SKM-1 treated with dmso at 0.1 percent for 144 hours (cell line): ENCODE data around the gene ZNF593OS.

Experiments used
- DNase-seq: peaks from one replicate; lab custom pipeline; 2025; ENCODE audit not compliant: unreplicated experiment; lab: John Stamatoyannopoulos, UW

ZNF593OS gene

GRCh38 chr1:26171084-26172072 lies at the start of gene ZNF593OS:
Gene ZNF593OS (minus strand): TSS chr1:26171832. CDS start chr1:26171661, 171 bp downstream.
- no peak for DNase-seq

GRCh38 chr1:26221094-26221493 lies 49.5 kb upstream of the ZNF593OS start:
- DNase-seq = no peak

DNA sequence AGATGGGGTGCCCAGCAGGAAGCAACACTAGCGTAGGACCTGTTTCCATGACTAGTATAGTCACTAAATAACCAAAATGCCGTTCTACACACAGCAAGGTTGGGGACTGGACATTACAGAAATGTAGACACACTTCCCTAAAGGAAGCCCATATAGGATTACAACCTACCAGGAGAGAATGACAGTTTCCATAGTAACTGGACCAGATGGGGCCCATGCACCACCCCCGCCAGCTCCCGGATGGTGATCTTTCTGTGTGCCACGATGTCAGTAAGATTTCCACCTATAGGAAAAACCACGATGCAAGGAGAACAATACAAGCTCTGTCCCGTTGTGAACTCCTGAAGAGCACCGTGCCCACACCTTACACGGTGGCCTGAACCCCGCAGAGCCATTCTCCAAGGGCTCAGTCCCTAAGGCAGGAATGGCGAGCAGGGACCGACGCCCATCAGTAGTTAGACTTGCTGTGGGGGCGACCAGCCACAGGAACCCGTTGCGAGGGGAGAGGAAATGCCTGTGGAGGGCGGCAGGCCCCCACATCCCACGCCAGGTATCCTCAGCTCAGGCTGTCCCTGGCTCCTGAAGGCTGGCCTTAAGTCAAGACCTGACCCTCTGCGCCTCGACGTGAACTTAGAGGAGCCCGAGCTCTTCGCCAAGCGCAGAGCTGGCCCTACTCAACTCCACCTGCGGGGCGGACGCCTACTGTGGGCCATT lies 48.7 kb upstream of the ZNF593OS start:
- DNase-seq = no peak

GRCh38 chr1:26218906-26219494 lies 47.4 kb upstream of the ZNF593OS start:
- no peak for DNase-seq

DNA sequence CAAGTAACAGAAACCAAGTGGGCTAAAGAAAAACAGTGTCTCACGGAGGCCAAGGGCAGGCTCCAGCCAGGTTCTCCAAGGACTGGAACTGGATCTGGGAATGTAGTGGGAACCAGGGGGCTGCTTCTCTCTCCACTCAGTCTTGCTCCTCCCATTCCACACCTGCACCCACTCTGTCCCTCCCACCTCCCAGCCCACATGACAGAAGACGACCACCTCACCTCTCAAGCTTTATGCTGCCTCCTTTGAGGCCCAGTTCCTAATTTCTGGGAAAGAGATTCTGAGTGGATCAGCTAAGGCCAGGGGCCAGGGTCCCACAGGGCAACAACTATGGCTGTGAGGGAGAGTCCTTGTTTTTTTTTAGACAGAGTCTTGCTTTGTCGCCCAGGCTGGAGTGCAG lies 43.6 kb upstream of the ZNF593OS start:
- no peak for DNase-seq

GRCh38 chr1:26213335-26213905 lies 41.8 kb upstream of the ZNF593OS start:
- DNase-seq = no peak

DNA sequence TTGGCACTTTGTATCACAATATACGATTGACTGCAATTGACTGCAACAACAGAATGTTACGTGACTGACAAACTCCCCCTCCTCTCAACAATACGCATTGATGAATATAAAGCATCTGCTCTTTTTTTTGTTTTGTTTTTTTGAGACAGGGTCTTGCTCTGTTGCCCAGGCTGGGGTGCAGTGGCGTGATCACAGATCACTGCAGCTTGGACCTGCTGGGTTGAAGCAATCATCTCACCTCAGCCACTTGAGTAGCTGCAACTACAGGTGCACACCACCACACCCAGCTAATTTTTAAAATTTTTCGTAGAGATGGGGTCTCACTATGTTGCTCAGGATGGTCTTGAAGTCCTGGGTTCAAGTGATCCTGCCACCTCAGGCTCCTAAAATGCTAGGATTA lies 41.1 kb upstream of the ZNF593OS start:
- DNase-seq = no peak

- no peak for DNase-seq
Observed at GRCh38 chr1:26210147-26210870, 38.7 kb upstream of the ZNF593OS start.

- DNase-seq = no peak
Observed at GRCh38 chr1:26203642-26204318, 32.1 kb upstream of the ZNF593OS start.

GRCh38 chr1:26200413-26200812 lies 28.8 kb upstream of the ZNF593OS start:
- DNase-seq = no peak

- no peak for DNase-seq
Observed at GRCh38 chr1:26197813-26198212, 26.2 kb upstream of the ZNF593OS start.

DNA sequence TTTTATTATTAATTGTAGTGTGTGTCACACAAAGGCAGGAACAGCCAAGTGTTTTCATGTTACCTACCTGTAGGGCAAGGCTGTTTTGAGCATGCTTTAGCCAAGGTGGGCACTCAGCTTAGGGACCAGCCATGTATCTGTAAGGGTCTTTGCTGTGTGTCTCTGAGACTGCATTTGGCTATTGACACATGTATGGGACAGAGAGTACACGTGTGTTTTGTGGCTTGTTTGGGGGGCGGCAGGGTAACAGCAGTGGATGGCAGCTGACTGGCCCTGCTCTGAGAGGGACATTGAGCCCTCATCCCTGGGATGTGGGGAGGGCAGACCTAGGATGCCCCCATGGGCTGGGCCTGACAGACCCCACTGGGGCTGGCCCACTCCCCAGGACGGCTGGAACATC lies 25.7 kb upstream of the ZNF593OS start:
- no peak for DNase-seq

DNA sequence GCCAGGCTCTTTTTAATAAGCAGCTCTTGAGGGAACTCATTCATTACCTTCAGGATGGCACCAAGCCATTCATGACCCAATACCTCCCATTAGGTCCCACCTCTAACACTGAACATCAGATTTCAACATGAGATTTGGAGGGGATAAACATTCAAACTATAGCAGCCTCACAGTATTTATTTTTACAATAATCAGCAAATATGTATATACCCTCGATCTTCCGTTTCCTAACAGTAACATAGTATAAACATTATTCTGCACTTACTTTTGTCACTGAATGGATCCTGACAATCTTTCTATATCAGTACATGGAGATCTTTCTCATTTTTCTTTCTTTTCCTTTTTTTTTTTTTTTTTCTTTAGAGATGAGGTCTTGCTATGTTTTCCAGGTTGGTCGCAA lies 24.2 kb upstream of the ZNF593OS start:
- no peak for DNase-seq

DNA sequence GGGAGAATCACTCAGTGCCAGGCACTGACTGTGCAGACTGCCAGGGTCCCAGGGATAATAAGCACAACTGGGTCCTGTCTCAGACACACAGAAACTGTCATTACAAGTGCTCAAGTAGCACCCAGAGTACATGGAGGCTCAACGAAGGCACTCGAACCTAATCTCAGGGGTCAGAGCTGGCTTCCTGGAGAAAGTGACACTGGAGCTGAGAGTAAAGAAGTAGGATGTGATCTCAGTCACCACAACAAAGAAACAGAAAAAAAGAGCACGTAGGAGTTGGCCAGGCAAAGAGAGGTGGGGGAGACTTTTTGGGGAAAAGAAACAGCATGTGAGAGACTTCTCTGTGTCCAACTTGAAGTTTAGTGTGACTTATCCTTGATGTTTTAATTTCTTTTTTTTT lies 20.1 kb upstream of the ZNF593OS start:
- DNase-seq = no peak

- no peak for DNase-seq
Observed at GRCh38 chr1:26190373-26190987, 18.8 kb upstream of the ZNF593OS start, which contains the start of gene CATSPER4. Gene CATSPER4 (plus strand): TSS chr1:26190602. CDS start chr1:26190628, 26 bp downstream.

- no peak for DNase-seq
Observed at GRCh38 chr1:26189751-26190275, 18.2 kb upstream of the ZNF593OS start.

GRCh38 chr1:26189331-26189730 lies 17.7 kb upstream of the ZNF593OS start:
- DNase-seq = no peak

GRCh38 chr1:26188477-26188876 lies 16.8 kb upstream of the ZNF593OS start:
- no peak for DNase-seq

DNA sequence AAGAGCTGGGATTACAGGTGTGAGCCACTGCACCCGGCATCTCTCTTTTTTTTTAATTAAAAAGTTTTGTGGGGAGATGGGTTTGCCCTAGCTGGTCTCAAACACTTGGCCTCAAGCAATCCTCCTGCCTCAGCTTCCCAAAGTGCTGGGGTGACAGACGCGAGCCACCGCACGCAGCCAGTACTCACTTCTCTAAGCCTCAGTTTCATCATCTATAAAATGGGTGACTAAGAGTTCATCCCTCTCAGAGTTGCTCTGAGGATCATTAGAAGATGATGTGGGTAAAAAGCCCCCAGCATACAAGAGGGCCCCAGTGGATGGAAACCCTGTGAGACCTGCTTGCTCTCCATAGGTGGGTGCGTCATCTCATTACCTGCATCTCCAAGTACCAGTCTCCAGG lies 16.2 kb upstream of the ZNF593OS start:
- no peak for DNase-seq
